HG03439 (cell line): ENCODE measurements around the gene C11orf65.
"Not testable (repeated sequence)": the region's sequence is repeated elsewhere in the genome, so short reads cannot be mapped to it uniquely, and the experiment has no call there.

ENCODE experiments used
- ATAC-seq: cut with Tn5 transposase; IDR thresholded peaks from one replicate; pipeline ENCODE4 v1.9.1; 2021; ENCODE audit warnings: mild to moderate bottlenecking, moderate library complexity; ENCODE audit not compliant: unreplicated experiment

The C11orf65 gene

GRCh38 chr11:108373505-108373904 lies 93.8 kb downstream of the C11orf65 start:
- ATAC-seq = not testable (repeated sequence)

- no peak for ATAC-seq
These were observed 96.3 kb downstream of the C11orf65 start for GRCh38 chr11:108370990-108371389.

GRCh38 chr11:108370315-108370714 lies 97.0 kb downstream of the C11orf65 start:
- no peak for ATAC-seq

- ATAC-seq = no peak
These were observed 98.3 kb downstream of the C11orf65 start for GRCh38 chr11:108369064-108369463.

- no peak for ATAC-seq
These were observed 99.2 kb downstream of the C11orf65 start for GRCh38 chr11:108368134-108368533.

- no peak for ATAC-seq
These were observed 103.2 kb downstream of the C11orf65 start for GRCh38 chr11:108364159-108364558.

- no peak for ATAC-seq
These were observed 115.9 kb downstream of the C11orf65 start for GRCh38 chr11:108351468-108351867.

- ATAC-seq = no peak
These were observed 120.9 kb downstream of the C11orf65 start for GRCh38 chr11:108346451-108346850.

GRCh38 chr11:108345767-108346166 lies 121.6 kb downstream of the C11orf65 start:
- no peak for ATAC-seq

- no peak for ATAC-seq
These were observed 123.6 kb downstream of the C11orf65 start for GRCh38 chr11:108343714-108344113.

- no peak for ATAC-seq
These were observed 125.7 kb downstream of the C11orf65 start for GRCh38 chr11:108341654-108342053.

- ATAC-seq = no peak
These were observed 126.4 kb downstream of the C11orf65 start for GRCh38 chr11:108340973-108341372.

- no peak for ATAC-seq
These were observed 128.6 kb downstream of the C11orf65 start for GRCh38 chr11:108338750-108339149.

- ATAC-seq = no peak
These were observed 133.9 kb downstream of the C11orf65 start for GRCh38 chr11:108333403-108333899.
